ENCODE data around the gene PPCS. TPM values are rescaled to one million over a fixed set of nuclear protein-coding genes. Genes with fewer than 3 reads are reported as not detected.
"Not testable (repeated sequence)": the region's sequence is repeated elsewhere in the genome, so short reads cannot be mapped to it uniquely, and the experiment has no call there.

PPCS gene
- total RNA-seq, 1 experiment from 2014 or later: 82.1 TPM

GRCh38 chr1:42461196-42461595 lies 4.9 kb downstream of the PPCS start:
- Histone ChIP-seq H3K4me1 (ENCODE audit: low read length) (peaks cover 28% of the 10 kb centered on the region), H3K36me3 (ENCODE audit: insufficient read depth, low read length) (peaks cover 26% of the 10 kb centered on the region; the same call in 1 of the 2 replicates), H3K4me3 (ENCODE audit: low read length) (no peak overlapping the region), H4K20me1 (ENCODE audit: insufficient read depth, low read depth, low read length) (no peaks in the 10 kb centered on the region), H3K27ac (ENCODE audit: low read length) (no peak overlapping the region), H3K9me2 (replicated peaks; ENCODE audit: insufficient read depth, low read length) (no peaks in the 10 kb centered on the region), H3K4me2 (ENCODE audit: low read depth, low read length, poor library complexity, severe bottlenecking) (no peak overlapping the region), H3K9ac (ENCODE audit: low read length) (no peak overlapping the region), H3K79me2 (ENCODE audit: low read length) (peaks cover 16% of the 10 kb centered on the region), H2AFZ (ENCODE audit: low read length) (no peak overlapping the region), H3K27me3 (ENCODE audit: low read length) (no peaks in the 10 kb centered on the region), H3K9me3 (ENCODE audit: low read length) (no peaks in the 10 kb centered on the region)
- DNase-seq: no peak

DNA sequence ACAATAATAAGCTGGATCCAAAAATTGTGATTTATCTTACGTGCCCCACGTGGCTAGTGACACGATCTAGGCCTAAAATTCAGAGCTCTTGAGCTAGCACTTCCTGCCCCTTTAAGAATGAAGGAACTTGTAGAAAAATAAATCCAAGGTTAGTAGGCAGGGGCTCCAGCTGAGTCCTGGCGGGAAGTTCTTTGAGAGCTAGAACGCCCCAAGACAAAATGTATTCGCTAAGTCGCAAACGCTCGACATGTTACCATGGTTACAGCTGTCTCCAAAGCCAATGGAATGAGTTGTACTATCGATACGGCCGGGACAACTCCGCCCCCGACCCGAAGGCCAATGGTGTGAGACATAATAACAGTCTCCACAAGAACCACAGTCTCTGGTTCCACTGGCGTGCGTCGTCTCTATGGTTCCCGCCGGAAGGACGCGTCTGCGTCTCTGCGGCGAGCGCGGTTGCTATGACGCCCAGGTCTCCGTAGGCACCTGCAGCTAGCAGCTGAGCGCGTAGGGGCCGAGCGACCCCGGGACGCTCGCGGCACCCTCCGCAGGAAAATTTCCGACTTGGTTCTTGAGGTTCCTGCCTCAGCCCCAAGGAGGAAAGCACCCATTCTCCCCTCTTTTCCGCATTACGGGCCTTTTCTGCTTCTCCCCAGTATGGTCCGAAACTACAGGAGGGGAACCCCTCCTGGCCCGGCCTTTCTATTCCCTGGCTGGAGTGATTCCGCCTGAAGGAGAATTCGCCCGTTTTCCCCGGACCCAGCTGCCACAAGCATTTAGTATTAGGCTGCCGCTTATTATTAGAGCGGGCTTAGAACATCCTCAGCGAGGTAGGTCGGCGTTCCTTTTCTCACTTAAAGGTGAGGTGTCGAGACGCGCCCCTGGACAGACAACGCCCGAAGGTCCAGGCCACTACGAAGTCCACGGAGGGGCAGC lies 6.8 kb downstream of the PPCS start, which contains the start of gene CCDC30:
Gene CCDC30, plus strand, starts transcription at position 459 of the 936 bp plus-strand sequence. CDS start 17,266 bp downstream, outside the sequence.
- 0 out of 2 replicates have a peak within 1 kb of the TSS, but pooled peaks have one; percentile 14 for H3K9ac ChIP-seq (ENCODE audit: low read length)
- H3K4me2 ChIP-seq (ENCODE audit: low read depth, low read length, poor library complexity, severe bottlenecking): peak within 1 kb of the TSS; percentile 60
- no peaks in the 10 kb centered on the region for H3K27me3 ChIP-seq (ENCODE audit: low read length)
- peaks cover 17% of the 10 kb centered on the region for H3K4me1 ChIP-seq (ENCODE audit: low read length)
- peak within 1 kb of the TSS; percentile 56 for H3K4me3 ChIP-seq (ENCODE audit: low read length)
- H4K20me1 ChIP-seq (ENCODE audit: insufficient read depth, low read depth, low read length): no peaks in the 10 kb centered on the region
- H3K27ac ChIP-seq (ENCODE audit: low read length): no peak within 1 kb of the TSS
- peaks cover 23% of the 10 kb centered on the region; the same call in 1 of the 2 replicates for H3K36me3 ChIP-seq (ENCODE audit: insufficient read depth, low read length)
- H3K9me2 ChIP-seq (replicated peaks; ENCODE audit: insufficient read depth, low read length): no peaks in the 10 kb centered on the region
- no peak within 1 kb of the TSS for H2AFZ ChIP-seq (ENCODE audit: low read length)
- H3K79me2 ChIP-seq (ENCODE audit: low read length): peaks cover 4% of the 10 kb centered on the region; the same call in 1 of the 2 replicates
- H3K9me3 ChIP-seq (ENCODE audit: low read length): no peaks in the 10 kb centered on the region
- DNase-seq: peak; percentile 96

DNA sequence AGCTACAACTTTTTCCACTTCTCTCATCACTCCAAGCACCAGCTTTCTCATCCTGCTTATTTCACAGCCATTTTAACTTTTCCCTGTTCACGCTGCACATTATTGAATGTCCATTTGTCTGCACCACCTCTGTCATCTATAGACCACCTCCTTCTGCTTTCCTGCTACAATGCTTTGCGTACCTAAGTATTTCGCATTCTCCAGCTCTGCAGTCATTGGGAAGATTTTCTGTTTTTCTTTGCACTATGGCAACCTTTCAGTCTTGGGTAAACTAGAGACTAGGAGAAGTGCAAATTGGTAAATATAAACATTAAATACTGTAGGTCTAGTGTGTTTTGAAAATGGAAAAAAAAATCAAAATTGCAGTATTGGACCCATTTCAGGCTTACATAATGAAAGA lies 7.6 kb downstream of the PPCS start:
- Histone ChIP-seq H3K4me2 (ENCODE audit: low read depth, low read length, poor library complexity, severe bottlenecking) (no peak overlapping the region), H2AFZ (ENCODE audit: low read length) (no peak overlapping the region), H4K20me1 (ENCODE audit: insufficient read depth, low read depth, low read length) (no peaks in the 10 kb centered on the region), H3K36me3 (ENCODE audit: insufficient read depth, low read length) (peaks cover 15% of the 10 kb centered on the region; the same call in 1 of the 2 replicates), H3K27ac (ENCODE audit: low read length) (no peak overlapping the region), H3K79me2 (ENCODE audit: low read length) (no peaks in the 10 kb centered on the region), H3K4me1 (ENCODE audit: low read length) (peaks cover 12% of the 10 kb centered on the region), H3K27me3 (ENCODE audit: low read length) (no peaks in the 10 kb centered on the region), H3K4me3 (ENCODE audit: low read length) (no peak overlapping the region), H3K9ac (ENCODE audit: low read length) (no peak overlapping the region), H3K9me3 (ENCODE audit: low read length) (no peaks in the 10 kb centered on the region), H3K9me2 (replicated peaks; ENCODE audit: insufficient read depth, low read length) (no peaks in the 10 kb centered on the region)
- DNase-seq: no peak

GRCh38 chr1:42466030-42466429 lies 9.7 kb downstream of the PPCS start:
- DNase-seq: no peak
- H4K20me1 ChIP-seq (ENCODE audit: insufficient read depth, low read depth, low read length): no peaks in the 10 kb centered on the region
- no peaks in the 10 kb centered on the region for H3K27me3 ChIP-seq (ENCODE audit: low read length)
- H3K36me3 ChIP-seq (ENCODE audit: insufficient read depth, low read length): peaks cover under 1% of the 10 kb centered on the region; the same call in 1 of the 2 replicates
- no peak overlapping the region for H3K4me2 ChIP-seq (ENCODE audit: low read depth, low read length, poor library complexity, severe bottlenecking)
- H2AFZ ChIP-seq (ENCODE audit: low read length): no peak overlapping the region
- no peak overlapping the region for H3K27ac ChIP-seq (ENCODE audit: low read length)
- no peaks in the 10 kb centered on the region for H3K9me2 ChIP-seq (replicated peaks; ENCODE audit: insufficient read depth, low read length)
- H3K9me3 ChIP-seq (ENCODE audit: low read length): no peaks in the 10 kb centered on the region
- H3K4me1 ChIP-seq (ENCODE audit: low read length): peaks cover 17% of the 10 kb centered on the region
- no peak overlapping the region for H3K9ac ChIP-seq (ENCODE audit: low read length)
- no peaks in the 10 kb centered on the region for H3K79me2 ChIP-seq (ENCODE audit: low read length)
- no peak overlapping the region for H3K4me3 ChIP-seq (ENCODE audit: low read length)

DNA sequence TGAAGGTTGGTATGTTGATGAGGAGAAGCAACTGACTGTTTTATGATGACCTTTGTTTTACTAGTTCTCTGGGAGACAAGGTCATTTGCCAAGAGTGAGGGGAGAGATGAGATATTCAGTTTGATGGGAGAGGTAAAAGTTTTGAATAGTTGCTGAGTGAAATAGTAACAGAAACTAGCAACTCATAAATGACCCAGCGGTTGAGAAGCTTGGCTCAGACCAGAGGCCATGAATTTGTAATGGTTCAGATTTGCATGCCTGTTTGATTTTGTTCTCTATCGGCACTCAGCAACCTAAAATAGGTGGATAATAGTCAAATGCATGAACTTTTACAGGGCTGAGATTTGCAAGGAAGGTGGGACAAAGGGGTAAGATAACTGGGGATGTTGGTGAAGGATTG lies 13.4 kb downstream of the PPCS start:
- Histone ChIP-seq H3K9me2 (replicated peaks; ENCODE audit: insufficient read depth, low read length) (no peaks in the 10 kb centered on the region), H3K9ac (ENCODE audit: low read length) (no peak overlapping the region), H3K27ac (ENCODE audit: low read length) (no peak overlapping the region), H3K36me3 (ENCODE audit: insufficient read depth, low read length) (no peaks in the 10 kb centered on the region), H3K79me2 (ENCODE audit: low read length) (no peaks in the 10 kb centered on the region), H2AFZ (ENCODE audit: low read length) (no peak overlapping the region; the same call in 1 of the 2 replicates), H4K20me1 (ENCODE audit: insufficient read depth, low read depth, low read length) (no peaks in the 10 kb centered on the region), H3K9me3 (ENCODE audit: low read length) (no peaks in the 10 kb centered on the region), H3K4me1 (ENCODE audit: low read length) (peaks cover 7% of the 10 kb centered on the region), H3K4me3 (ENCODE audit: low read length) (no peak overlapping the region), H3K4me2 (ENCODE audit: low read depth, low read length, poor library complexity, severe bottlenecking) (no peak overlapping the region), H3K27me3 (ENCODE audit: low read length) (no peaks in the 10 kb centered on the region)
- DNase-seq: no peak

DNA sequence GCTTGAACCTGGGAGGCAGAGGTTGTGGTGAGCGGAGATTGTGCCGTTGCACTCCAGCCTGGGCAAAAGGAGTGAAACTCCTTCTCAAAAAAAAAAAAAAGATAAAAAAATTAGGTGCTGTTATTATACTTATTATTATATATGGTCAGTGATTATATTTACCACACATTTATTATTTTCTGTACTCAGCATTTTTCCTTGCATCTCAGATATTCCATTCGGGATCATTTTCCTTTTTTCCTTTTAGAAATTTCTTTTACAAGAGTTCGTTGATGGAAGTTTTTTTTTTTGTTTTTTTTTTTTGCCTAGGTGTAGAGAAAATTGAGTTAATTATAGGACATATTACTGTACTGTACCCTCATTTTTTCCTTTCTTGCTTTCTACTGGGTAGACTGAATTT lies 20.3 kb downstream of the PPCS start:
- H3K9me3 ChIP-seq (ENCODE audit: low read length): no peaks in the 10 kb centered on the region
- H3K9ac ChIP-seq (ENCODE audit: low read length): no peak overlapping the region
- H4K20me1 ChIP-seq (ENCODE audit: insufficient read depth, low read depth, low read length): no peaks in the 10 kb centered on the region
- H3K36me3 ChIP-seq (ENCODE audit: insufficient read depth, low read length): no peaks in the 10 kb centered on the region
- no peak for DNase-seq
- H3K27ac ChIP-seq (ENCODE audit: low read length): no peak overlapping the region
- H3K4me1 ChIP-seq (ENCODE audit: low read length): no peaks in the 10 kb centered on the region
- H3K27me3 ChIP-seq (ENCODE audit: low read length): no peaks in the 10 kb centered on the region
- H2AFZ ChIP-seq (ENCODE audit: low read length): no peak overlapping the region
- H3K4me3 ChIP-seq (ENCODE audit: low read length): no peak overlapping the region
- H3K79me2 ChIP-seq (ENCODE audit: low read length): no peaks in the 10 kb centered on the region
- no peak overlapping the region for H3K4me2 ChIP-seq (ENCODE audit: low read depth, low read length, poor library complexity, severe bottlenecking)
- no peaks in the 10 kb centered on the region for H3K9me2 ChIP-seq (replicated peaks; ENCODE audit: insufficient read depth, low read length)

DNA sequence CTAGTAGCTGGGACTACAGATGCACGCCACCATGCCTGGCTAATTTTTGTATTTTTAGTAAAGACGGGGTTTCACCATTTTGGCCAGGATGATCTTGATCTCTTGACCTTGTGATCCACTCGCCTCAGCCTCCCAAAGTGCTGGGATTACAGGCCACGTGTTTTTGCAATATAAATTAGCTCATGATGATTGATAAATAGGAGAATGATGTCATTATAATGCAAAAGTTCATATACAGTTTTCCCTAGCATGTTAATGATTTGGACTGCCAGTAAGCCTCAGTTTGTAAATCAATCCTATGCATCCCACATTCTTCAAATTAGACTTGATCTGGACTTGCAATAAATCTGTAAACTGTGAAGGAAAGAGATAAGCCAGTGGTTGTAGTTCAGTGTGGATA lies 21.0 kb downstream of the PPCS start:
- H4K20me1 ChIP-seq (ENCODE audit: insufficient read depth, low read depth, low read length); H2AFZ ChIP-seq (ENCODE audit: low read length); H3K4me3 ChIP-seq (ENCODE audit: low read length); H3K79me2 ChIP-seq (ENCODE audit: low read length); H3K36me3 ChIP-seq (ENCODE audit: insufficient read depth, low read length); H3K9ac ChIP-seq (ENCODE audit: low read length); H3K4me2 ChIP-seq (ENCODE audit: low read depth, low read length, poor library complexity, severe bottlenecking); H3K9me3 ChIP-seq (ENCODE audit: low read length); H3K9me2 ChIP-seq (replicated peaks; ENCODE audit: insufficient read depth, low read length); H3K4me1 ChIP-seq (ENCODE audit: low read length); DNase-seq; H3K27me3 ChIP-seq (ENCODE audit: low read length); H3K27ac ChIP-seq (ENCODE audit: low read length): not testable (repeated sequence)

DNA sequence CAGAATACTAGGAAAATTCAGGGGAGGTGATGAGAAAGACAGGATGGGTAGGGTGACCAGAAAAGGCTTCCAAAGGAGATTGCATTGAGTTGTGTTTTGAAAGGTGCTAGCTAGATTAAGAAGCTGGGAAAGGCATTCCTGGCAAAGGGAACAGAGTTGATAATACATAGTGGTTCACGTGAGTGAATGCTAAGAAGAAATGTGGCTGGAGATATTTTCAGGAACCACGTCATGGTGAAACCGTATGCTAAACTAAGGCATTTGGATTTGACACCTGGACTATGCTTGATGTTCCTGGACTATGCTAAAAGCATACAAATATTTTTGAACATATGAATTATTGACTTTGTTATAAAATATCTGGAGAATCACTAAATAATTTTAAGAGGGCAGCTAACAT lies 21.4 kb downstream of the PPCS start:
- Histone ChIP-seq H2AFZ (ENCODE audit: low read length) (no peak overlapping the region), H3K9me3 (ENCODE audit: low read length) (no peaks in the 10 kb centered on the region), H3K79me2 (ENCODE audit: low read length) (no peaks in the 10 kb centered on the region), H3K36me3 (ENCODE audit: insufficient read depth, low read length) (no peaks in the 10 kb centered on the region), H3K4me3 (ENCODE audit: low read length) (no peak overlapping the region), H3K27ac (ENCODE audit: low read length) (no peak overlapping the region), H4K20me1 (ENCODE audit: insufficient read depth, low read depth, low read length) (no peaks in the 10 kb centered on the region), H3K9me2 (replicated peaks; ENCODE audit: insufficient read depth, low read length) (no peaks in the 10 kb centered on the region), H3K4me2 (ENCODE audit: low read depth, low read length, poor library complexity, severe bottlenecking) (no peak overlapping the region), H3K4me1 (ENCODE audit: low read length) (0 out of 2 replicates have a peak, but pooled peaks cover 3% of the 10 kb centered on the region), H3K9ac (ENCODE audit: low read length) (no peak overlapping the region), H3K27me3 (ENCODE audit: low read length) (no peaks in the 10 kb centered on the region)
- no peak for DNase-seq
